Measurements from ENCODE around the gene WASL. TPM values are rescaled to one million over a fixed set of nuclear protein-coding genes. Genes with fewer than 3 reads are reported as not detected.
A peak's percentile ranks its signal among the peaks of the same experiment; 100 is the strongest.
"Not testable (repeated sequence)": the region's sequence is repeated elsewhere in the genome, so short reads cannot be mapped to it uniquely, and the experiment has no call there.

Gene WASL
- total RNA-seq, 1 experiment from 2014 or later = 8.5 TPM

DNA sequence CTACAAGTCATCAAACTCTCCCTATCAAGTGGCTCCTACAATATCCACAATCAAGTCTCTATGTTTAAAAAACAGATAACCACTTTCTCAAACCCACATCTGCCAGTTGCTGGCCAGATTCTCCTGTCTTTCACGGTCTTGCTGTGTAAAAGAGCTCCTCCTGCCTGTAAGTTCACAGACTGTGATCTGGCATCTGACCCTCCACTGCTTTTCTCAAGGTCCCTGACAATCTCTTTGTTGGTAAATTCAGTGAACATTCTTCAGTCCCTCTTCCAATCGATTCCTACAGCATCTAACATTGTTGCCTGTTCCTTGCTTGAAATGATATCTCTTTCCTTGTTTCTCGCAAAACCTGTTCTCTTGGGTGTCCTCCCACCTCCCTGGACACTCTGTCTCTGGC lies 111.6 kb downstream of the WASL start:
- peak; percentile 37 for DNase-seq
- CTCF ChIA-PET = interaction anchor here (0.5 to 2.0 kb wide), 5 partner anchors 45 to 241 kb away, joined by 3 to 6 read pairs (median 4); no protein-coding TSS in a partner anchor

GRCh38 chr7:123635551-123636359 lies 113.0 kb downstream of the WASL start:
- DNase-seq (peak; percentile 55), ATAC-seq (peak; percentile 60)
- Histone ChIP-seq H3K27ac (ENCODE audit: low read length) (no peak overlapping the region), H4K20me1 (ENCODE audit: low read length) (no peaks in the 10 kb centered on the region), H3F3A (ENCODE audit: low read length, unreplicated experiment) (no peaks in the 10 kb centered on the region), H3K27me3 (ENCODE audit: low read length) (no peaks in the 10 kb centered on the region), H3K9ac (ENCODE audit: low read length) (no peak overlapping the region), H3K9me2 (replicated peaks; ENCODE audit: low read length) (no peaks in the 10 kb centered on the region), H3K9me3 (ENCODE audit: low read length) (no peaks in the 10 kb centered on the region), H2AFZ (ENCODE audit: low read length) (no peak overlapping the region), H3K36me3 (ENCODE audit: low read depth, low read length) (no peaks in the 10 kb centered on the region), H3K4me1 (ENCODE audit: insufficient read depth, low read length) (peaks cover 15% of the 10 kb centered on the region), H3K79me2 (ENCODE audit: low read length) (no peaks in the 10 kb centered on the region), H3K4me2 (ENCODE audit: low read length) (no peak overlapping the region), H3K4me3 (ENCODE audit: low read length) (no peak overlapping the region)
- TF ChIP-seq CTCF (conservative IDR thresholded peaks at IDR 0.05; ENCODE audit: low read depth, low read length) = peak; percentile 76
- TF ChIP-seq EZH2 (IDR thresholded peaks at IDR 0.05; ENCODE audit: low read length, unreplicated experiment) = no peak
- BruUV-seq (replicated peaks) = no TSS peak
- intact Hi-C loops (cut with micrococcal nuclease) = loop anchor here (1.0 to 5.0 kb wide), 7 partner anchors 30 to 237 kb away; no protein-coding TSS in a partner anchor
- ChIA-PET CTCF (interaction anchor here (0.6 to 2.0 kb wide), 5 partner anchors 54 to 163 kb away, joined by 3 to 7 read pairs (median 3); no protein-coding TSS in a partner anchor), POLR2A (ENCODE audit: unreplicated experiment) (no interaction called here)

More for the DNA sequence above, 111.6 kb downstream of the WASL start:
- intact Hi-C loops (cut with micrococcal nuclease) = loop anchor here (5.0 kb wide), 1 partner anchor 55 kb away; no protein-coding TSS in a partner anchor
- H4K20me1 ChIP-seq (ENCODE audit: low read length) = no peaks in the 10 kb centered on the region
- POLR2A ChIA-PET (ENCODE audit: unreplicated experiment) = no interaction called here
- BruUV-seq (replicated peaks) = no TSS peak
- no peak overlapping the region for H3K4me3 ChIP-seq (ENCODE audit: low read length)
- no peak overlapping the region for H2AFZ ChIP-seq (ENCODE audit: low read length)
- no peaks in the 10 kb centered on the region for H3K79me2 ChIP-seq (ENCODE audit: low read length)
- no peak overlapping the region for H3K9ac ChIP-seq (ENCODE audit: low read length)
- no peaks in the 10 kb centered on the region for H3K9me3 ChIP-seq (ENCODE audit: low read length)
- H3F3A ChIP-seq (ENCODE audit: low read length, unreplicated experiment) = no peaks in the 10 kb centered on the region
- no peaks in the 10 kb centered on the region for H3K36me3 ChIP-seq (ENCODE audit: low read depth, low read length)
- no peak overlapping the region for H3K27ac ChIP-seq (ENCODE audit: low read length)
- no peak overlapping the region for H3K4me2 ChIP-seq (ENCODE audit: low read length)
- ATAC-seq = peak; percentile 44
- H3K27me3 ChIP-seq (ENCODE audit: low read length) = no peaks in the 10 kb centered on the region
- H3K9me2 ChIP-seq (replicated peaks; ENCODE audit: low read length) = no peaks in the 10 kb centered on the region
- H3K4me1 ChIP-seq (ENCODE audit: insufficient read depth, low read length) = peaks cover 15% of the 10 kb centered on the region
- TF ChIP-seq EZH2 (IDR thresholded peaks at IDR 0.05; ENCODE audit: low read length, unreplicated experiment) (no peak), CTCF (conservative IDR thresholded peaks at IDR 0.05; ENCODE audit: low read depth, low read length) (peak; percentile 19; the same call in 1 of the 2 replicates)

GRCh38 chr7:123634011-123634573 lies 114.7 kb downstream of the WASL start:
- H2AFZ ChIP-seq (ENCODE audit: low read length); H3K36me3 ChIP-seq (ENCODE audit: low read depth, low read length); H3K27ac ChIP-seq (ENCODE audit: low read length); intact Hi-C loops (cut with micrococcal nuclease); H3K9me3 ChIP-seq (ENCODE audit: low read length); H4K20me1 ChIP-seq (ENCODE audit: low read length); H3K9ac ChIP-seq (ENCODE audit: low read length); H3K79me2 ChIP-seq (ENCODE audit: low read length); ATAC-seq; POLR2A ChIA-PET (ENCODE audit: unreplicated experiment); H3K27me3 ChIP-seq (ENCODE audit: low read length); H3F3A ChIP-seq (ENCODE audit: low read length, unreplicated experiment); CTCF ChIA-PET; DNase-seq; BruUV-seq (replicated peaks); H3K9me2 ChIP-seq (replicated peaks; ENCODE audit: low read length): not testable (repeated sequence)
- H3K4me2 ChIP-seq (ENCODE audit: low read length) = peak overlapping the region; percentile 65
- H3K4me3 ChIP-seq (ENCODE audit: low read length) = peak overlapping the region; percentile 7; the same call in 1 of the 2 replicates
- peaks cover 10% of the 10 kb centered on the region for H3K4me1 ChIP-seq (ENCODE audit: insufficient read depth, low read length)
